Smooth muscle cell of the umbilical artery (primary cell): ENCODE measurements around the gene PSMD4. TPM values are rescaled to one million over a fixed set of nuclear protein-coding genes. Genes with fewer than 3 reads are reported as not detected.

Source experiments
- total RNA-seq: library from RNA; depleted of rRNA; stranded (reverse); fragments of >200 nt; gene quantifications from 2 replicates; pipeline ENCODE4 v1.2.3, GENCODE V29; 2014

Gene PSMD4
- 201 and 226 TPM in 2 replicates for total RNA-seq

DNA sequence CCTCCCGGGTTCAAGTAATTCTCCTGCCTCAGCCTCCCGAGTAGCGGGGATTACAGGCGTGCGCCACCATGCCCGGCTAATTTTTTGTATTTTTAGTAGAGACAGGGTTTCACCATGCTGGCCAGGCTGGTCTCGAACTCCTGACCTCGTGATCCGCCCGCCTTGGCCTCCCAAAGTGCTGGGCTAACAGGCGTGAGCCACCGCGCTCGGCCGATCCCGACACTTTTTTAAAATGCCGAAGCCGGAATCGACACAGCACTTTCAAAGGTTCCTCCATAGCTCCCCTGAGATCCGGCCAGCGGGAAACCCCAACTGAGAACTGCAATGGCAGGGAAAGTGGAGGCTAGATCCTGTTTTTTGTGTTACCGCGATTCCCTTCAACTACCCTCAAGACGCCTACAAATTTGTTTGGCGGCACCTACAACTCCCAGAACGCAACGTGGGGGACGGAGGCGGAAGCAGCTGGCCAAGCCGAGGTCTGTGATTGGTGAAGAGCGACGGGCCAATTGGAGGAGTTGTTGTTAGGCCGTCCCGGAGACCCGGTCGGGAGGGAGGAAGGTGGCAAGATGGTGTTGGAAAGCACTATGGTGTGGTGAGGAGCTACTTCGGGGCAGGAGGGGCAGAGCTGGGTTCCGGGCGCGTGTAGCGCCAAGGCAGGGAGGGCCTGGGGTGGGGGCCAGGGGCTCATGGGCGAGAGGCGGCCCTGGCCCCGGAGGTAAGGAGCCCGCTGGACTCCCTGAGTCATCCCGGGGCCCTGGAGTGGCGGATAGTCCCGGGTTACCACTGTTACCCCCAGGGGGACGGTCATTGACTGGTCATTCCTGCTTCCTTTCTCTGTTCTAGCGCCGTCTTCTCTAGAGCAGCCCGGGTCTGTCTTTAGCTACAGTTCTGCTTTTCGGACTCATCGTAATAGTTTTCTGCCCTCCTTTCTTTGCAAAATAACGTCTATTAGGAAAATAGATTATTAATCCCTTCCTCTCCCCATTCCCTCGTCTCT is at the start of gene PSMD4:
PSMD4 (plus strand) TSS at position 518 of the 997 bp plus-strand sequence; CDS start at position 567, 49 bp downstream.

DNA sequence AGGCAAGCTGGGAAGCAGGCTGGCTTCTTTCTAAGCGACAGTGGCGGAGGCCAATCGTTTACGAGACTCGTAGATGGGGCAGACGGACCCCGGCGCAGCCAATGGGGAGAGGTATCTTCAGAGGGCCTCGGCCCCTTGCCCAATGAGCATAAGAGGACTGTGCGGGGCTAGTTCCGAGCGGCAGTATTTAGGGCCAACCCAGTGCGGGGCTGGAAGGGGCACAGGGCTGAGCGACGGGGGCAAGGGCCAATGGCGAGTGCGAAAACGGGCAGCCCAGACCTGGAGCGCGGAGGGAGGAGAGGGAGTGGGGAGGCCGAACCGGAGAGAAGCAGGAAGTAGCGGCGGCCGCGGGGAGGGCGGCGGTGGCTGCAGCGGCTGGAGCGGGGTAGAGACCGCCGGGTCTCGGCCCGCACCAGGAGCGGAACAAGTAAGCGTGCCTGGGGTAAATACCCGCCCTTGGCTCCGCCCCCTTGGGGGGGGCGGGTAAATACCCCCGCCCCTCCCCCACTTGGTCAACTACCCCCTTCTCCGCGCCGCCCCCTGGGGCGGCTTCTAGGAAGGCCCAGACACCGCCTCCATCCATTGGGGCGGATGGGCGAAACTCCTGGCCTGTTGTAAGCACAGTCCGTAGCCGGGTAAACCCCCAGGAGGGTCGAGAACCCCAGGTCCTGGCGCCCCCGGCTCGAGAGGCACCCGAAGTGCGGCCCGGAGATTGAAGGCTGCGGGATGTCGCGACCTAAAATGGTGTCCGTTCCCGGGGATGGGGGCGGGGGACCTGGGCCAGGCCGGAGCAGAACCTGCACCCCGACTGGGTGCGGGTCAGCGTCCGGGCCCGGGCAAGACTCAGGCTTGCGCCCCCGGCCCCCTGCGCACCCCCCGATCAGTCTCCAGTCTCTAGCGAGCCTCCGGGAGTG is 27.7 kb downstream of the PSMD4 start, which contains the start of gene ZNF687:
ZNF687 (plus strand) TSS at position 331 of the 914 bp plus-strand sequence. CDS start 3,993 bp downstream, outside the sequence.

Other genes with a start within 250 kb of the PSMD4 start
- 4.5 and 8.2 TPM in 2 replicates for gene MINDY1, start 247.8 kb upstream of the PSMD4 start, total RNA-seq
- 5.0 and 8.0 TPM in 2 replicates for gene PRUNE1, start 246.3 kb upstream of the PSMD4 start, total RNA-seq
- gene BNIPL, start 218.1 kb upstream of the PSMD4 start, total RNA-seq: 0.14 and 0.30 TPM in 2 replicates
- 1.2 and 1.5 TPM in 2 replicates for gene C1orf56, start 207.0 kb upstream of the PSMD4 start, total RNA-seq
- gene CDC42SE1, start 195.1 kb upstream of the PSMD4 start, total RNA-seq: 59.4 and 63.3 TPM in 2 replicates
- 12.5 and 16.1 TPM in 2 replicates for gene MLLT11, start 194.3 kb upstream of the PSMD4 start, total RNA-seq
- gene GABPB2, start 184.0 kb upstream of the PSMD4 start, total RNA-seq: 10.1 and 10.6 TPM in 2 replicates
- 0.89 and 1.7 TPM in 2 replicates for gene SEMA6C, start 108.1 kb upstream of the PSMD4 start, total RNA-seq
- not detected in 2 replicates for gene TNFAIP8L2, start 98.1 kb upstream of the PSMD4 start, total RNA-seq
- gene LYSMD1, start 88.8 kb upstream of the PSMD4 start, total RNA-seq: 4.8 and 8.0 TPM in 2 replicates
- 16.2 and 20.5 TPM in 2 replicates for gene SCNM1, start 88.6 kb upstream of the PSMD4 start, total RNA-seq
- not detected in 2 replicates for gene TMOD4, start 78.8 kb upstream of the PSMD4 start, total RNA-seq
- 33.9 and 34.0 TPM in 2 replicates for gene VPS72, start 64.5 kb upstream of the PSMD4 start, total RNA-seq
- 55.5 and 84.4 TPM in 2 replicates for gene PIP5K1A, start 56.2 kb upstream of the PSMD4 start, total RNA-seq
- 9.2 and 13.1 TPM in 2 replicates for gene ZNF687, start 27.6 kb downstream of the PSMD4 start, total RNA-seq
- 54.3 and 63.2 TPM in 2 replicates for gene PI4KB, start 72.7 kb downstream of the PSMD4 start, total RNA-seq
- gene RFX5, start 92.5 kb downstream of the PSMD4 start, total RNA-seq: 47.5 and 53.5 TPM in 2 replicates
- gene SELENBP1, start 118.0 kb downstream of the PSMD4 start, total RNA-seq: 11.2 and 14.6 TPM in 2 replicates
- gene PSMB4, start 144.8 kb downstream of the PSMD4 start, total RNA-seq: 217 and 332 TPM in 2 replicates
- gene POGZ, start 204.8 kb downstream of the PSMD4 start, total RNA-seq: 21.1 and 35.8 TPM in 2 replicates